ENCODE results near the gene LMF2.
A peak's percentile ranks its signal among the peaks of the same experiment; 100 is the strongest.

Gene LMF2

DNA sequence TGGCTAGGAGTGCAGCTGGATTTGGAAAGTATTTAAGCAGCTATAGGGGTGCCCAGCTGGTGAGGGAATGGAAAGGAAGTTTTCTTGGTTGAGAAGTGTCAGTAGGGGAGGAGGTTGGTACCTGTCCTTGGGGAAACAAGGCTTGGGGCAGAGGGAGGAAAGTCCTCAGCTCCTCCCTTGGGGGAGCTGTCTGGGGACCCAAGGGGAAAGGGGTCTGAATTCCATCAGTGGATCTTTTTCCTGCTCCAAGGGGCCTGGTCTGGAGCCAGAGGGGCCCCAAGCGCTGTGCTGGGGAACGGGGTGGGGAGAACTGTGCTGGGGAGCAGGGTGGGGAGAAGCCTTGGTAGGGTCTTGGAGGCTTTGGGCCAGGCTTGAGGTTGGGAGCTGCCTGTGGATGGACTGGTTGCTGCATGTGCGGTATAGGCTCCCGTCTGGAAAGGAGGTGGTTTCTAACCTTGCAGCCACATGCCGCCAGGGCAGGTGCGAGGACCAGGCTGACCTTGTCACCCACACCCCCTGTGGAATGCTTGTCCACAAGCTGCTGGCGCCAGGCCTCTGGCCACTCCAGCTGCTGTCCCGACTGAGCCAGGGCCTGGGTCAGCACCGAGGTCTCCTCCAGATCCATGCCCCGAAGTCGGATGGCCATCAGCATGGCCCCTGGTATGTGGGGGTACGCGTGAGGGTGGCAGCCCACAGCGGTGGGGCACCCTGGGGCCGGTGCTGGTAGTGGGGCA lies 21.3 kb upstream of the LMF2 start:
- DNase-seq (ENCODE audit: low read depth) = peak; percentile 47

DNA sequence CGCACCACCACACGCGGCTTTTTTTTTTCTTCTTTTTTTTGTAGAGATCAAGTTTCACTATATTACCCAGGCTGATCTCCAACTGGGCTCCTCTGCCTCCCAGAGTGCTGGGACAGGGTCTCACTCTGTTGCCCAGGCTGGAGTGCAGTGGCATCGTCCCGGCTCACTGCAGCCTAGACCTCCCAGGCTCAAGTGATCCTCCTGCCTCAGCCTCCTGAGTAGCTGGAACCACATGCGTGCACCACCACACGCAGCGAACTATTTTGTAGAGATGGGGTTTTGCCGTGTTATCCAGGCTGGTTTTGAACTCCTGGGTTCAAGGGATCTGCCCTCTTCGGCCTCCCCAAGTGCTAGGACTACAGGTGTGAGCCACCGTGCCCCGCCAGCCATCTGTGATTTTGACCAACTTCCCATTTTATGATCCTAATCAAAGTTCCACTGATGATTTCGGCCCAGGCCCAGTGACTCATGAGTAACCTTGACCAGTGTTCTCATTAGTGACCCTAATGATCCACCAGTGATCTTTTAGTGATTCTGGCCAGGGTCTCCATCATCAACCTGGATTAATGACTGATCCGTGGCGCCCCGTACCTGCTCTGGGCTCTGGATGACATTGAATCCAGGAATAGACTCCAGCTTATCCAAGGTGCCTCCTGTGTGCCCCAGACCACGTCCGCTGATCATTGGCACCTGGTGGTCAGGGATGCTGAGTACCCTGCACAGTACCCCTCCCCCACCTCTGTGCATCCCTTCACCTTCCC lies 20.6 kb upstream of the LMF2 start:
- no peak for DNase-seq (ENCODE audit: low read depth)
- no peak overlapping the region for H3K4me3 ChIP-seq (ENCODE audit: low read depth, low read length)
- TF ChIP-seq, protein P1, sequence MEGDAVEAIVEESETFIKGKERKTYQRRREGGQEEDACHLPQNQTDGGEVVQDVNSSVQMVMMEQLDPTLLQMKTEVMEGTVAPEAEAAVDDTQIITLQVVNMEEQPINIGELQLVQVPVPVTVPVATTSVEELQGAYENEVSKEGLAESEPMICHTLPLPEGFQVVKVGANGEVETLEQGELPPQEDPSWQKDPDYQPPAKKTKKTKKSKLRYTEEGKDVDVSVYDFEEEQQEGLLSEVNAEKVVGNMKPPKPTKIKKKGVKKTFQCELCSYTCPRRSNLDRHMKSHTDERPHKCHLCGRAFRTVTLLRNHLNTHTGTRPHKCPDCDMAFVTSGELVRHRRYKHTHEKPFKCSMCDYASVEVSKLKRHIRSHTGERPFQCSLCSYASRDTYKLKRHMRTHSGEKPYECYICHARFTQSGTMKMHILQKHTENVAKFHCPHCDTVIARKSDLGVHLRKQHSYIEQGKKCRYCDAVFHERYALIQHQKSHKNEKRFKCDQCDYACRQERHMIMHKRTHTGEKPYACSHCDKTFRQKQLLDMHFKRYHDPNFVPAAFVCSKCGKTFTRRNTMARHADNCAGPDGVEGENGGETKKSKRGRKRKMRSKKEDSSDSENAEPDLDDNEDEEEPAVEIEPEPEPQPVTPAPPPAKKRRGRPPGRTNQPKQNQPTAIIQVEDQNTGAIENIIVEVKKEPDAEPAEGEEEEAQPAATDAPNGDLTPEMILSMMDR (IDR thresholded peaks at IDR 0.05; ENCODE audit: low read depth, low read length) = no peak
- TF ChIP-seq MYC (IDR thresholded peaks at IDR 0.05; ENCODE audit: low read depth, low read length) = no peak
- TF ChIP-seq, protein P2, sequence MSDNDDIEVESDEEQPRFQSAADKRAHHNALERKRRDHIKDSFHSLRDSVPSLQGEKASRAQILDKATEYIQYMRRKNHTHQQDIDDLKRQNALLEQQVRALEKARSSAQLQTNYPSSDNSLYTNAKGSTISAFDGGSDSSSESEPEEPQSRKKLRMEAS (IDR thresholded peaks at IDR 0.05; ENCODE audit: low read depth, low read length) = no peak
- no peak for TF ChIP-seq POLR2A (IDR thresholded peaks at IDR 0.05; ENCODE audit: extremely low read depth, insufficient read length)

More for the DNA sequence above, 21.3 kb upstream of the LMF2 start:
- H3K4me3 ChIP-seq (ENCODE audit: low read depth, low read length) = no peak overlapping the region
- TF ChIP-seq POLR2A (IDR thresholded peaks at IDR 0.05; ENCODE audit: extremely low read depth, insufficient read length) (no peak), MYC (IDR thresholded peaks at IDR 0.05; ENCODE audit: low read depth, low read length) (no peak)
- TF ChIP-seq, protein P1 (IDR thresholded peaks at IDR 0.05; ENCODE audit: low read depth, low read length) = no peak
- TF ChIP-seq, protein P2 (IDR thresholded peaks at IDR 0.05; ENCODE audit: low read depth, low read length) = no peak

DNA sequence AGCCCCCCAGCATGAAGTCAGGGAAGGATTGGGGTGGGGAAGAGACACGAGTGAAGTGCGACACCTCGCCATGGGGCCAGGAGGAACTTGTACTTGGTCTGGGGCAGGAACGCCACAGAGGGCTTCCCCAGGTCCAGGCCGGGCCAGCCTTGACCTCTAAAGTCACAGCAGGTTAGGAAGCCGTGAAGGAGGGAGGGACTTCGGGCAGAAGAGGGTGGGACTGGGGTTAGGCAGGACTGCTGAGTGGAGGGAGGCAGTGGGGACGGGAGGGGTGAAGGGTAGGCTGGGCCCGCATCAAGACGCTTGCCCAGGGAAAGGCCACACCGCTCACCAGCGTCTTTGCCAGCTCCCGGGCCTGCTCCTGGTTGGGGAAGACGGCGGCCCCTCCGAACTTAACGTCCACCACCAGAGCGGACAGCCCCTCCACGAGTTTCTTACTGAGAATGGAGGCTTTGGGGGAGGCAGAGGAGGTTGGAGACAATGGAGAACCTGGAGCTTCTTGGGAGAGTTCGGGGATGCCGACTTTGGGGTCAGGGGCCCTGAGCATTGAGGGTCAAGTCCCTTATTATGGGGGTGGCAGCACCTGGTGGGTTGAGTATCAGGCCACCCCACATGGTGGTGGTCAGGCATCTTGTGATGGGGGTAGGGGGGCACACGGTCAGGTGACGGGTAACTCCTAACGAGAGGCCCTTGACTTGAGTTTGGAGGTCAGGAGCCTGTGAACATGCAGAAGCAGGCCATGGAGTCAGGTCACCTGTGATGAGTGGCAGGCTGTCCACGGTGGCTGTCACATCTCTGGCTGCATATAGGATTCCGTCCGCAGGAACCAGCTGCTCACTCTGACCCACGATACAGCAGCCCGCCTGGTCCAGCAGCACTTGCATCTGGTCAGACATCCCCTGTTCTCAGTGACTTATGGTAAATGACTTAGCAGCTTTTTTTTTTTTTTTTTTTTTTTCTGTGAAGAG lies 19.6 kb upstream of the LMF2 start:
- H3K4me3 ChIP-seq (ENCODE audit: low read depth, low read length) = peak overlapping the region; percentile 74
- peak; percentile 90 for DNase-seq (ENCODE audit: low read depth)
- TF ChIP-seq, protein P2 (IDR thresholded peaks at IDR 0.05; ENCODE audit: low read depth, low read length) = no peak
- TF ChIP-seq POLR2A (IDR thresholded peaks at IDR 0.05; ENCODE audit: extremely low read depth, insufficient read length) (peak; percentile 38), MYC (IDR thresholded peaks at IDR 0.05; ENCODE audit: low read depth, low read length) (no peak)
- TF ChIP-seq, protein P1 (IDR thresholded peaks at IDR 0.05; ENCODE audit: low read depth, low read length) = no peak

DNA sequence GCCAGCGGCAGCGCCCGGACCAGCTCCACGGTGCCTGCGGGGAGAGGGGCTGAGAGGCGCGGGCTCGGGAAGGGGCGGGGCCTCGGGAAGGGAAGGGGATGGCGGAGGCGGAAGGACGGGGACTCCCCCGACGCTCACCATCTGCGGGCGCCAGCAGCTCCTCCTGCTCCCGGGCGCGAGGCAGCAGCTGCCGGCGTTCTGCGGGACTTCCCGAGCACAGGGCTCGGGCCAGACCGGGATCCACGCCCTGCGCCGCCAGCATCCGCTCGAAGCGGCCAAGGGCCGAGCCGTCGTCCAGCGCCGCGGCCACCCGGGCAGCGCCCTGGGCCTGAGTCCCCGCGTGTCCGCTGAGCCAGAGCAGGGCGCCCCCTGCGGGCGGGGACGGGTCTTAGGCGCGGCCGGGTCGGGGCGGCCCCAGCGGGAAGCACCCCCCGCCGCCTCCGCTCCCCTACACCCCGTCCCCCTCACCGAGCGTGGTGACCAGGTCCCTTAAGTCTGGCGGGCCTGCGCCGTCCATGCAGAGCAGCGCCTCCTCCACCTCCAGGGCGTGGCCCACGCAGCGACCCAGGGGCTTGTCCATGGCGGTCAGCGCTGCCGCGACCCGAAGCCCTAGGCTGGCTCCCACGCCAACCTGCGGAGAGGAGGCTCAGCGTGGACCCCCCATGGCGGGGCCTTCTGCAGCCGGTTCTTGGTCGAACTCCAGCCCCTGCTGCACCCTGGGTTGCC lies 18.8 kb upstream of the LMF2 start:
- peak; percentile 89 for DNase-seq (ENCODE audit: low read depth)
- H3K4me3 ChIP-seq (ENCODE audit: low read depth, low read length) = peak overlapping the region; percentile 74
- TF ChIP-seq, protein P1 (IDR thresholded peaks at IDR 0.05; ENCODE audit: low read depth, low read length) = peak; percentile 19
- TF ChIP-seq MYC (IDR thresholded peaks at IDR 0.05; ENCODE audit: low read depth, low read length) = no peak
- TF ChIP-seq, protein P2 (IDR thresholded peaks at IDR 0.05; ENCODE audit: low read depth, low read length) = peak; percentile 22; the same call in 1 of the 2 replicates
- TF ChIP-seq POLR2A (IDR thresholded peaks at IDR 0.05; ENCODE audit: extremely low read depth, insufficient read length) = no peak

DNA sequence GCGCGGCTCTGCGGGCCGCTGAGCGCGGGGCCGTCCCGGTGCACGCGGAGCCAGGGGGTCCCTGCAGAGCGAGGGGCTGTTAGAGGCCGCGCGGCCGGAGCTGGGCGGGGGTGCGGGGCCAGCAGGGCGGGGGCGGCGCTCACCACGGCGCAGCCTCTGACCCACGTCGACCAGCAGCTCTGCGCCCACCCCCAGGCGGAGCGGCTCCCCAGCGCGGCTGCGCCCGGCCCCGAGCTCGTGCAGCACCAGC lies 18.3 kb upstream of the LMF2 start:
- peak overlapping the region; percentile 74 for H3K4me3 ChIP-seq (ENCODE audit: low read depth, low read length)
- TF ChIP-seq, protein P1 (IDR thresholded peaks at IDR 0.05; ENCODE audit: low read depth, low read length) = no peak
- TF ChIP-seq, protein P2 (IDR thresholded peaks at IDR 0.05; ENCODE audit: low read depth, low read length) = no peak
- TF ChIP-seq MYC (IDR thresholded peaks at IDR 0.05; ENCODE audit: low read depth, low read length) (no peak), POLR2A (IDR thresholded peaks at IDR 0.05; ENCODE audit: extremely low read depth, insufficient read length) (no peak)
- no peak for DNase-seq (ENCODE audit: low read depth)

Measured in NB4 (cell line).